RWPE2 (cell line): ENCODE measurements around the gene PLCD4.

ENCODE experiments used
- ATAC-seq: fragments of 200-7000 bp; cut with Tn5 transposase; 3 replicates; pipeline ENCODE4 v1.9.1; 2021; ENCODE audit warnings: low read depth
- DNase-seq: peaks from one replicate; pipeline ENCODE4 v3.0.0-alpha.2; 2020; ENCODE audit warnings: low spot score
- H3K27ac ChIP-seq: fragments of 450-650 bp; 2 replicates; pipeline ENCODE4 v1.5.1; 2017; ENCODE audit warnings: mild to moderate bottlenecking; ENCODE audit not compliant: poor library complexity, severe bottlenecking
- H3K27me3 ChIP-seq: fragments of 250-450 bp; sonication (Bioruptor Pico); 2 replicates; pipeline ENCODE4 v1.5.1; 2021; ENCODE audit warnings: mild to moderate bottlenecking, moderate library complexity; ENCODE audit not compliant: insufficient read depth, poor library complexity, severe bottlenecking
- H3K36me3 ChIP-seq: fragments of 250-450 bp; sonication (Bioruptor Pico); 2 replicates; pipeline ENCODE4 v1.5.1; 2020; ENCODE audit warnings: low read depth, mild to moderate bottlenecking, moderate library complexity
- H3K4me1 ChIP-seq: fragments of 250-450 bp; sonication (Bioruptor Pico); 2 replicates; pipeline ENCODE4 v1.5.1; 2021; ENCODE audit warnings: mild to moderate bottlenecking, moderate library complexity; ENCODE audit not compliant: insufficient read depth, poor library complexity, severe bottlenecking
- H3K4me3 ChIP-seq: fragments of 250-450 bp; sonication (Bioruptor Pico); 2 replicates; pipeline ENCODE4 v1.5.1; 2021; ENCODE audit warnings: mild to moderate bottlenecking, moderate library complexity; ENCODE audit not compliant: severe bottlenecking
- H3K9me3 ChIP-seq: fragments of 250-450 bp; sonication (Bioruptor Pico); 2 replicates; pipeline ENCODE4 v1.5.1; 2021; ENCODE audit warnings: mild to moderate bottlenecking, moderate library complexity; ENCODE audit not compliant: severe bottlenecking
- TF ChIP-seq, protein P1 (sequence below): fragments of 450-650 bp; IDR thresholded peaks from one replicate; pipeline ENCODE4 v1.5.1; 2017; ENCODE audit warnings: mild to moderate bottlenecking, moderate library complexity; ENCODE audit not compliant: poor library complexity, severe bottlenecking

The PLCD4 gene

DNA sequence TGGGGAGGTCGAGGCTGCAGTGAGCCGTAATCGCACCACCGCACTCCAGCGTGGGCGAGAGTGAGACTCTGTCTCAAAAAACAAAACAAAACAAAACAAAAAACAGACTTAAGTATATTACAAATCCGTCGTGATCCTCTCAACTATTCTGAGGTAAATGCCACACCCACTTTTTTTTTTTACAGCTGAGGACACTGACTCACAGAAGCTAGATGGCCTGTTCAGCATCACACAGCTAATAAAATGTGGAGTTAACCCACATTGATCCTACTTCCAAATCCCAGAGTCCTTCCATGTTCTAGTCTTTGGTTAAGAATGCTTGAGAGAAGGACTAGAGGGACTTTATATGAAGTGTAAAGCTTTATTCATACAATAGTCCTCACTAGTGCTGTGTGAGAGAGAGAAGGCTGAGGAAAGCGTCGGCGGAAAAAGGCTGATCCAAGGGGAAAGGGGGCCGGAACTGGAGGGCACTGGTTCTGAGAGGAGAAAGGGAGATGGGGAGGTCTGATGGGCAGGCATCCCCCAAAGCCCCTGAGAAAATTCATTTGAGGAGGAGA, 63.5 kb downstream of the PLCD4 start:
- DNase-seq: no peak

DNA sequence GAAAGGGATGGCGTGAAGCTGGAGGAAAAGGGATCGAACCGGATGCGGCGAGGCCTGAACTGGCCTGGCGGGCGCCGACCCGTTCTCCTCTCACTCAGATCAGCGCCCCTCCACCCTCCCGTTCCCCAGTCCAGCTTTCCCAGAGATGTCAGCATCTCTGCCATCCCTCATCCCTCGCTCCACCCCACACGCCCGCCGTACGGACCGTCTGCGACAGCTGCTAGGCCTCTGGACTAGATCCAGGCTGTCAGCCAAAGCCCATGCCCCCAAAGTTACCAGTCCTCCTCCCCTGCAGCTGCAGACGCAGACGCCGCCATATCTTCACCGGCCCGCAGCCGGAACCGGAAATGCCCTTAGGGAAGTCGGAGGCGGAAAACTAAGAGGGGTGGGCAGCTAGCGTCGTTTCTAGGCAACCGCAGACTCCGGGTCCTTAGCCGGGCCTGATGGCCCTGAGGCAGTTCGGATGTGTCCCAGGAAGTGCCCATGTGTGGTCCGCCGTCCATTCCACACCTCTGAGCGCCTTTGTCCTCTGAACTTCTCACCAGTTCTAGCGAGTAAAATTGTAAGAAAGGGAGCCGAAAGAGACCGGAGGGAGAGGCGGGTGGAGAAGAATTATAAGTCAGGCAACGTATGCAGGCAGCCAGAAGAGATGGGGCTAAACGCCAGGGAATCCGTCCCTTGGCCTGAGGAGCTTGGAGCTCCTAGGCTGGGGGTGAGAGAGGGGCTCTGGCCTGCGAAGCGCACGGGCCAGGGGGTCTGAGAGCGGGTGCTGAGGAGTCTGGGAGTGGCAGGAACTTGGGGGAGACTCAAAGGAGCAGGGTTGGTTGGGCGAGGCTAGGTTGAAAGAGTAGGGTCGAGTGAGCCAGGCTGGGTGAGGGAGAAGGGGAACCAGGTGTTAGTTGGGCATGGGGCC, 64.2 kb downstream of the PLCD4 start, which contains the start of the genes RNF25 and STK36:
RNF25 (minus strand) TSS at position 349 of the 913 bp plus-strand sequence; CDS start at position 317, 32 bp downstream.
STK36 (plus strand) TSS at position 433 of the 913 bp plus-strand sequence. CDS start 744 bp downstream, outside the sequence.
- H3K4me3 ChIP-seq: peak within 1 kb of the TSS; percentile 62
- H3K4me1 ChIP-seq: peaks cover 2% of the 10 kb centered on the region
- peak; percentile 93 for ATAC-seq
- H3K27ac ChIP-seq: peak within 1 kb of the TSS; percentile 75
- H3K9me3 ChIP-seq: no peaks in the 10 kb centered on the region
- TF ChIP-seq, protein P1, sequence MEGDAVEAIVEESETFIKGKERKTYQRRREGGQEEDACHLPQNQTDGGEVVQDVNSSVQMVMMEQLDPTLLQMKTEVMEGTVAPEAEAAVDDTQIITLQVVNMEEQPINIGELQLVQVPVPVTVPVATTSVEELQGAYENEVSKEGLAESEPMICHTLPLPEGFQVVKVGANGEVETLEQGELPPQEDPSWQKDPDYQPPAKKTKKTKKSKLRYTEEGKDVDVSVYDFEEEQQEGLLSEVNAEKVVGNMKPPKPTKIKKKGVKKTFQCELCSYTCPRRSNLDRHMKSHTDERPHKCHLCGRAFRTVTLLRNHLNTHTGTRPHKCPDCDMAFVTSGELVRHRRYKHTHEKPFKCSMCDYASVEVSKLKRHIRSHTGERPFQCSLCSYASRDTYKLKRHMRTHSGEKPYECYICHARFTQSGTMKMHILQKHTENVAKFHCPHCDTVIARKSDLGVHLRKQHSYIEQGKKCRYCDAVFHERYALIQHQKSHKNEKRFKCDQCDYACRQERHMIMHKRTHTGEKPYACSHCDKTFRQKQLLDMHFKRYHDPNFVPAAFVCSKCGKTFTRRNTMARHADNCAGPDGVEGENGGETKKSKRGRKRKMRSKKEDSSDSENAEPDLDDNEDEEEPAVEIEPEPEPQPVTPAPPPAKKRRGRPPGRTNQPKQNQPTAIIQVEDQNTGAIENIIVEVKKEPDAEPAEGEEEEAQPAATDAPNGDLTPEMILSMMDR: no peak
- H3K27me3 ChIP-seq: no peaks in the 10 kb centered on the region
- H3K36me3 ChIP-seq: peaks cover 31% of the 10 kb centered on the region
- DNase-seq: peak; percentile 79

More for the DNA sequence above, 63.5 kb downstream of the PLCD4 start:
- Histone ChIP-seq H3K4me3 (peak overlapping the region; percentile 62), H3K4me1 (peaks cover 2% of the 10 kb centered on the region), H3K27ac (peak overlapping the region; percentile 75), H3K27me3 (no peaks in the 10 kb centered on the region), H3K9me3 (no peaks in the 10 kb centered on the region), H3K36me3 (peaks cover 37% of the 10 kb centered on the region)
- ATAC-seq: peak; percentile 37
- TF ChIP-seq, protein P1: no peak

DNA sequence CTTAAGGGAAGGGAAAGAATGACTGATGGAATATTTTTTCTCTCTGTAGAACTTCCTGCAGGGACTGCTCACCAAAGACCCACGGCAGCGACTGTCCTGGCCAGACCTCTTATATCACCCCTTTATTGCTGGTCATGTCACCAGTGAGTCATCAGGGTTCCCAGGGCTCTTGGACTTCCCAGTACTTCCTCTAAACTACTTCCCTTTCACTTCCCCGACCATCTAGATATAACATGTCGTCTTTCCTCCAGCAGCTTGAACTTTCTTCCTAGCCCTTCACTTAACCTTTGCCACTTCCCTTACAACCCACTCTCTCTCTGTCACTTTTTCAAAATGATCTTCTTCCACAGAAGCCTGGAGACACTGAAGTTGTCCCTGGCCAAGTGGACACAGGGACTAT, 71.4 kb downstream of the PLCD4 start:
- ATAC-seq: no peak
- TF ChIP-seq, protein P1: no peak
- Histone ChIP-seq H3K27ac (no peak overlapping the region), H3K4me3 (no peak overlapping the region), H3K9me3 (no peaks in the 10 kb centered on the region), H3K27me3 (no peaks in the 10 kb centered on the region), H3K4me1 (no peaks in the 10 kb centered on the region), H3K36me3 (peaks cover 54% of the 10 kb centered on the region)
- no peak for DNase-seq

DNA sequence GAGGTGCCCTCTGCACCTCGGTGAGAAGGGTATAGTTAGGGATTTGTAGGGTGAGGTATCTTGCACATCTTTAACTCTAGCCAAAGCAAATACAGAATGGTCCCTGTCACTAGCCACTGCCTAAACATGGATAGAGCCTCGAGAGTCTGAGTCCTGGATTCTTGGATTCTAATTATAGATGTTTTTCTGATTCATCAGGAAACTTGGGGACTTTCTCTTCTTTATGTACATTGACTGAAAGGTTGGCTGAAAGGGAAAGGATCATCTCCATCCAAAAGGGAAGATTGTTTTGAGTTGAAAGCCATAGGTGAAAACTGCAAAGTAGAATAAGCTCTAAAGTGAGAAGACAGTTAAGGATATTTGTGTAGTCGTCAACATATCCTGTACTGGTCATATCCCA, 72.4 kb downstream of the PLCD4 start:
- TF ChIP-seq, protein P1: no peak
- Histone ChIP-seq H3K4me3 (no peak overlapping the region), H3K4me1 (no peaks in the 10 kb centered on the region), H3K36me3 (peaks cover 54% of the 10 kb centered on the region), H3K27me3 (no peaks in the 10 kb centered on the region), H3K9me3 (no peaks in the 10 kb centered on the region), H3K27ac (no peak overlapping the region)
- DNase-seq: no peak
- ATAC-seq: no peak
